Measurements from ENCODE around the gene PDSS1.
"Not testable (repeated sequence)": the region's sequence is repeated elsewhere in the genome, so short reads cannot be mapped to it uniquely, and the experiment has no call there.

PDSS1 gene

GRCh38 chr10:26743091-26743490 is 45.6 kb downstream of the PDSS1 start:
- DNase-seq: no peak

GRCh38 chr10:26743841-26744240 is 46.3 kb downstream of the PDSS1 start:
- no peak for DNase-seq

- no peak for DNase-seq
Observed at GRCh38 chr10:26746061-26746460, 48.6 kb downstream of the PDSS1 start.

GRCh38 chr10:26755443-26755903 is 58.0 kb downstream of the PDSS1 start:
- DNase-seq: no peak

GRCh38 chr10:26759008-26759407 is 61.5 kb downstream of the PDSS1 start:
- DNase-seq: no peak

- no peak for DNase-seq
Observed at GRCh38 chr10:26765549-26765948, 68.0 kb downstream of the PDSS1 start.

GRCh38 chr10:26770069-26770468 is 72.6 kb downstream of the PDSS1 start:
- DNase-seq: no peak

GRCh38 chr10:26773633-26774032 is 76.1 kb downstream of the PDSS1 start:
- DNase-seq: no peak

GRCh38 chr10:26776258-26776657 is 78.8 kb downstream of the PDSS1 start:
- DNase-seq: no peak

GRCh38 chr10:26777686-26778085 is 80.2 kb downstream of the PDSS1 start:
- DNase-seq: no peak

GRCh38 chr10:26779176-26779860 is 81.8 kb downstream of the PDSS1 start:
- DNase-seq: no peak

GRCh38 chr10:26780106-26780792 is 82.7 kb downstream of the PDSS1 start:
- DNase-seq: no peak

- no peak for DNase-seq
Observed at GRCh38 chr10:26780793-26781601, 83.5 kb downstream of the PDSS1 start.

GRCh38 chr10:26781797-26782196 is 84.3 kb downstream of the PDSS1 start:
- DNase-seq: no peak

- no peak for DNase-seq
Observed at GRCh38 chr10:26787362-26787761, 89.9 kb downstream of the PDSS1 start.

- not testable (repeated sequence) for DNase-seq
Observed at GRCh38 chr10:26789779-26790178, 92.3 kb downstream of the PDSS1 start.

GRCh38 chr10:26790221-26790995 is 92.9 kb downstream of the PDSS1 start:
- DNase-seq: no peak

- DNase-seq: no peak
Observed at GRCh38 chr10:26792758-26793495, 95.4 kb downstream of the PDSS1 start.
